Hepatocyte (in vitro differentiated cells): ENCODE results near the gene PAFAH2. TPM values are rescaled to one million over a fixed set of nuclear protein-coding genes. Genes with fewer than 3 reads are reported as not detected.

Source experiments
- DNase-seq: peaks from one replicate; pipeline ENCODE4 v3.0.0-alpha.2; 2016; ENCODE audit warnings: low spot score
- H2AFZ ChIP-seq: fragments of 200-600 bp; sonication (generic); 2 replicates; pipeline ENCODE4 v1.6.0; 2016; ENCODE audit warnings: antibody characterized with exemption, mild to moderate bottlenecking
- H3K27ac ChIP-seq: fragments of 200-600 bp; sonication (generic); 2 replicates; pipeline ENCODE4 v1.5.1; 2016; ENCODE audit warnings: mild to moderate bottlenecking
- H3K27me3 ChIP-seq: fragments of 200-600 bp; sonication (generic); 2 replicates; pipeline ENCODE4 v1.6.1; 2016
- H3K36me3 ChIP-seq: fragments of 200-600 bp; sonication (generic); replicated peaks from 2 replicates; pipeline ENCODE4 v1.5.1; 2016; ENCODE audit warnings: low read depth; ENCODE audit not compliant: insufficient read depth
- H3K4me1 ChIP-seq: fragments of 200-600 bp; sonication (generic); 2 replicates; pipeline ENCODE4 v1.5.1; 2016; ENCODE audit warnings: mild to moderate bottlenecking, moderate library complexity; ENCODE audit not compliant: insufficient read depth
- H3K4me2 ChIP-seq: fragments of 200-600 bp; sonication (generic); 2 replicates; pipeline ENCODE4 v1.6.0; 2016
- H3K4me3 ChIP-seq: fragments of 200-600 bp; sonication (generic); 2 replicates; pipeline ENCODE4 v1.5.1; 2016; ENCODE audit warnings: mild to moderate bottlenecking
- H3K79me2 ChIP-seq: fragments of 200-600 bp; sonication (generic); 2 replicates; pipeline ENCODE4 v1.6.0; 2017; ENCODE audit warnings: mild to moderate bottlenecking
- H3K9me2 ChIP-seq: fragments of 200-600 bp; sonication (generic); replicated peaks from 2 replicates; pipeline ENCODE4 v1.6.0; 2017; ENCODE audit warnings: mild to moderate bottlenecking; ENCODE audit not compliant: insufficient read depth
- H3K9me3 ChIP-seq: fragments of 200-600 bp; sonication (generic); 2 replicates; pipeline ENCODE4 v1.5.1; 2016; ENCODE audit warnings: low read depth, mild to moderate bottlenecking
- H4K20me1 ChIP-seq: fragments of 200-600 bp; sonication (generic); 2 replicates; pipeline ENCODE4 v1.6.0; 2016; ENCODE audit warnings: mild to moderate bottlenecking; ENCODE audit not compliant: insufficient read depth, poor library complexity, severe bottlenecking
- CTCF ChIP-seq: fragments of 200-600 bp; sonication (generic); IDR thresholded peaks from 2 replicates; pipeline ENCODE4 v1.5.1; 2016; ENCODE audit warnings: antibody characterized with exemption, mild to moderate bottlenecking; ENCODE audit not compliant: poor library complexity
- EZH2 ChIP-seq: fragments of 200-600 bp; sonication (generic); IDR thresholded peaks from 2 replicates; pipeline ENCODE4 v1.6.1; 2016; ENCODE audit warnings: antibody characterized with exemption, mild to moderate bottlenecking, borderline replicate concordance
- EZH2phosphoT487 ChIP-seq: fragments of 200-600 bp; sonication (generic); IDR thresholded peaks from one replicate; pipeline ENCODE4 v1.6.1; 2018; ENCODE audit warnings: antibody characterized with exemption, mild to moderate bottlenecking, low read depth, moderate library complexity; ENCODE audit not compliant: unreplicated experiment, severe bottlenecking
- WGBS: methylation state at CpG from one replicate; pipeline ENCODE4 v1.1.6; 2016; ENCODE audit warnings: low lambda C conversion rate; ENCODE audit errors: missing lambda C conversion rate; 5-methylcytosine and 5-hydroxymethylcytosine counted together
- polyA plus RNA-seq: library from polyadenylated mRNA; unstranded; fragments of >200 nt; fragmentation: Nextera tagmentation; extraction: Ambion mirVana; gene quantifications from 2 replicates; pipeline ENCODE4 v1.2.1, GENCODE V29; 2016
- total RNA-seq: library from RNA; depleted of rRNA; stranded (reverse); fragments of >200 nt; gene quantifications from 2 replicates; pipeline ENCODE4 v1.2.3, GENCODE V29; 2014

Gene PAFAH2
- total and polyA plus RNA-seq, 2 experiments from 2014 or later: 22.7 to 24.6 TPM

- peaks cover 58% of the 10 kb centered on the region for H3K27me3 ChIP-seq
- 84% methylated on average over 2 of the region's 2 CpGs for WGBS
- no peaks in the 10 kb centered on the region for H3K79me2 ChIP-seq
- no peaks in the 10 kb centered on the region for H3K9me3 ChIP-seq
- no peak overlapping the region for H3K4me3 ChIP-seq
- no peak overlapping the region for H3K27ac ChIP-seq
- H3K36me3 ChIP-seq: no peaks in the 10 kb centered on the region
- no peak overlapping the region for H2AFZ ChIP-seq
- H3K9me2 ChIP-seq: no peaks in the 10 kb centered on the region
- TF ChIP-seq CTCF: no peak
- TF ChIP-seq EZH2: no peak
- no peak for TF ChIP-seq EZH2phosphoT487
- H4K20me1 ChIP-seq: no peaks in the 10 kb centered on the region
- DNase-seq: no peak
- no peak overlapping the region for H3K4me2 ChIP-seq
- peaks cover 14% of the 10 kb centered on the region for H3K4me1 ChIP-seq
Observed at GRCh38 chr1:26043765-26044164, 45.9 kb upstream of the PAFAH2 start.

GRCh38 chr1:26041978-26042377 lies 44.1 kb upstream of the PAFAH2 start:
- Histone ChIP-seq H3K27ac (no peak overlapping the region), H3K4me1 (peaks cover 16% of the 10 kb centered on the region), H3K9me2 (no peaks in the 10 kb centered on the region), H3K4me3 (no peak overlapping the region), H2AFZ (no peak overlapping the region), H3K9me3 (no peaks in the 10 kb centered on the region), H3K4me2 (no peak overlapping the region), H3K79me2 (no peaks in the 10 kb centered on the region), H3K27me3 (peaks cover 41% of the 10 kb centered on the region), H3K36me3 (no peaks in the 10 kb centered on the region), H4K20me1 (no peaks in the 10 kb centered on the region)
- 81% methylated on average over 4 of the region's 4 CpGs for WGBS
- DNase-seq: no peak
- TF ChIP-seq CTCF: no peak
- no peak for TF ChIP-seq EZH2phosphoT487
- no peak for TF ChIP-seq EZH2

- Histone ChIP-seq H3K9me3 (no peaks in the 10 kb centered on the region), H3K27ac (no peak overlapping the region), H3K4me1 (peaks cover 15% of the 10 kb centered on the region), H3K36me3 (no peaks in the 10 kb centered on the region), H2AFZ (no peak overlapping the region), H4K20me1 (no peaks in the 10 kb centered on the region), H3K4me2 (no peak overlapping the region), H3K4me3 (no peak overlapping the region), H3K79me2 (no peaks in the 10 kb centered on the region), H3K9me2 (no peaks in the 10 kb centered on the region), H3K27me3 (peaks cover 35% of the 10 kb centered on the region)
- no peak for DNase-seq
- TF ChIP-seq CTCF (no peak), EZH2phosphoT487 (no peak), EZH2 (no peak)
- WGBS: 89% methylated on average over 7 of the region's 7 CpGs
Observed at GRCh38 chr1:26041401-26041800, 43.5 kb upstream of the PAFAH2 start.

GRCh38 chr1:26038904-26039303 lies 41.0 kb upstream of the PAFAH2 start:
- no peak overlapping the region for H2AFZ ChIP-seq
- no peak overlapping the region for H3K4me2 ChIP-seq
- no peak for DNase-seq
- no peaks in the 10 kb centered on the region for H4K20me1 ChIP-seq
- peaks cover 9% of the 10 kb centered on the region for H3K4me1 ChIP-seq
- H3K79me2 ChIP-seq: no peaks in the 10 kb centered on the region
- peaks cover 10% of the 10 kb centered on the region for H3K27me3 ChIP-seq
- no peaks in the 10 kb centered on the region for H3K9me3 ChIP-seq
- H3K4me3 ChIP-seq: no peak overlapping the region
- no peaks in the 10 kb centered on the region for H3K36me3 ChIP-seq
- WGBS: 68% methylated on average over 6 of the region's 6 CpGs
- no peak overlapping the region for H3K27ac ChIP-seq
- TF ChIP-seq EZH2phosphoT487 (no peak), EZH2 (no peak), CTCF (no peak)
- H3K9me2 ChIP-seq: no peaks in the 10 kb centered on the region
